Activated naive CD4-positive, alpha-beta T cell treated with anti-CD3 and anti-CD28 coated beads for 36 hours (primary cell): ENCODE data around the gene NINJ2. TPM values are rescaled to one million over a fixed set of nuclear protein-coding genes. Genes with fewer than 3 reads are reported as not detected.
A peak's percentile ranks its signal among the peaks of the same experiment; 100 is the strongest.

Source experiments
- CTCF ChIA-PET: fragments of 350-600 bp; sonication (Branson Sonifier 250); formaldehyde crosslinking; loops from one replicate; lab custom pipeline; 2021; ENCODE audit warnings: antibody characterized with exemption; lab: Charles Lee
- DNase-seq: peaks from one replicate; pipeline ENCODE4 v3.0.0-alpha.2; 2020
- H3K27ac Mint-ChIP-seq: one replicate; pipeline ENCODE4 v1.8.0; 2021; ENCODE audit warnings: mild to moderate bottlenecking, mixed read lengths
- H3K27me3 Mint-ChIP-seq: one replicate; pipeline ENCODE4 v1.8.0; 2021; ENCODE audit warnings: low read depth, mixed read lengths
- H3K36me3 Mint-ChIP-seq: one replicate; pipeline ENCODE4 v1.8.0; 2021; ENCODE audit warnings: low read depth, mixed read lengths
- H3K4me1 Mint-ChIP-seq: one replicate; pipeline ENCODE4 v1.8.0; 2021; ENCODE audit warnings: low read depth, mixed read lengths
- H3K4me3 Mint-ChIP-seq: one replicate; pipeline ENCODE4 v1.8.0; 2021; ENCODE audit warnings: mild to moderate bottlenecking, moderate library complexity, mixed read lengths
- H3K9me3 Mint-ChIP-seq: one replicate; pipeline ENCODE4 v1.8.0; 2021; ENCODE audit warnings: mixed read lengths
- intact Hi-C: fragments of 100-400 bp; cut with micrococcal nuclease; formaldehyde crosslinking; loops from one replicate; pipeline ENCODE4 v1.15.1; 2023
- total RNA-seq, 2 experiments: library from RNA; stranded (reverse); gene quantifications; one replicate each; pipeline ENCODE4 v1.2.3, GENCODE V29; 2021

The NINJ2 gene
- total RNA-seq, 2 experiments from 2014 or later = 1.8 to 2.5 TPM

- CTCF ChIA-PET = interaction anchor here (1.8 to 1.9 kb wide), 2 partner anchors 10 to 12 kb away, joined by 4 to 7 read pairs; no protein-coding TSS in a partner anchor
- no peaks in the 10 kb centered on the region for H3K27me3 Mint-ChIP-seq
- H3K27ac Mint-ChIP-seq = no peak overlapping the region
These were observed 103.9 kb downstream of the NINJ2 start for GRCh38 chr12:559208-559905.

GRCh38 chr12:558580-558979 lies 104.7 kb downstream of the NINJ2 start:
- Mint-ChIP-seq H3K36me3 (peaks cover under 1% of the 10 kb centered on the region), H3K27me3 (no peaks in the 10 kb centered on the region), H3K9me3 (no peaks in the 10 kb centered on the region), H3K27ac (no peak overlapping the region), H3K4me1 (peaks cover 26% of the 10 kb centered on the region), H3K4me3 (no peak overlapping the region)
- no peak for DNase-seq
- intact Hi-C loops = no loop called here
- CTCF ChIA-PET = interaction anchor here (1.2 to 1.9 kb wide), 3 partner anchors 11 to 105 kb away, joined by 3 to 7 read pairs (median 4); no protein-coding TSS in a partner anchor

More at GRCh38 chr12:559208-559905, 103.9 kb downstream of the NINJ2 start:
- no peak for DNase-seq
- H3K36me3 Mint-ChIP-seq = peaks cover under 1% of the 10 kb centered on the region
- intact Hi-C loops = no loop called here
- no peak overlapping the region for H3K4me3 Mint-ChIP-seq
- no peaks in the 10 kb centered on the region for H3K9me3 Mint-ChIP-seq
- peaks cover 28% of the 10 kb centered on the region for H3K4me1 Mint-ChIP-seq

- peaks cover 26% of the 10 kb centered on the region for H3K4me1 Mint-ChIP-seq
- intact Hi-C loops = no loop called here
- no peak for DNase-seq
- CTCF ChIA-PET = interaction anchor here (0.9 to 1.5 kb wide), 4 partner anchors 9 to 103 kb away, joined by 3 to 6 read pairs (median 4); no protein-coding TSS in a partner anchor
- H3K36me3 Mint-ChIP-seq = peaks cover 2% of the 10 kb centered on the region
- H3K9me3 Mint-ChIP-seq = no peaks in the 10 kb centered on the region
- H3K27me3 Mint-ChIP-seq = no peaks in the 10 kb centered on the region
- no peak overlapping the region for H3K27ac Mint-ChIP-seq
- no peak overlapping the region for H3K4me3 Mint-ChIP-seq
These were observed 106.7 kb downstream of the NINJ2 start for GRCh38 chr12:556498-556897.

GRCh38 chr12:554001-554285 lies 109.3 kb downstream of the NINJ2 start:
- peaks cover 26% of the 10 kb centered on the region for H3K4me1 Mint-ChIP-seq
- intact Hi-C loops = no loop called here
- CTCF ChIA-PET = interaction anchor here (0.6 to 1.3 kb wide), 5 partner anchors 11 to 101 kb away, joined by 3 to 6 read pairs (median 4); no protein-coding TSS in a partner anchor
- H3K36me3 Mint-ChIP-seq = peaks cover 2% of the 10 kb centered on the region
- H3K4me3 Mint-ChIP-seq = no peak overlapping the region
- no peaks in the 10 kb centered on the region for H3K27me3 Mint-ChIP-seq
- no peak overlapping the region for H3K27ac Mint-ChIP-seq
- no peak for DNase-seq
- no peaks in the 10 kb centered on the region for H3K9me3 Mint-ChIP-seq

GRCh38 chr12:553216-554000 lies 109.8 kb downstream of the NINJ2 start:
- DNase-seq = peak; percentile 38
- CTCF ChIA-PET = interaction anchor here (0.6 to 1.3 kb wide), 4 partner anchors 57 to 101 kb away, joined by 3 to 6 read pairs (median 4); no protein-coding TSS in a partner anchor
- Mint-ChIP-seq H3K27me3 (no peaks in the 10 kb centered on the region), H3K27ac (no peak overlapping the region), H3K4me3 (peak overlapping the region; percentile 13), H3K9me3 (no peaks in the 10 kb centered on the region), H3K36me3 (peaks cover 2% of the 10 kb centered on the region), H3K4me1 (peaks cover 26% of the 10 kb centered on the region)
- intact Hi-C loops = no loop called here

- CTCF ChIA-PET = interaction anchor here (1.4 to 2.8 kb wide), 2 partner anchors 97 to 100 kb away, joined by 4 to 17 read pairs; no protein-coding TSS in a partner anchor
- DNase-seq = no peak
- intact Hi-C loops = no loop called here
- Mint-ChIP-seq H3K27ac (peak overlapping the region; percentile 53), H3K4me1 (peaks cover 26% of the 10 kb centered on the region), H3K27me3 (no peaks in the 10 kb centered on the region), H3K9me3 (no peaks in the 10 kb centered on the region), H3K36me3 (peaks cover 2% of the 10 kb centered on the region), H3K4me3 (no peak overlapping the region)
These were observed 110.8 kb downstream of the NINJ2 start for GRCh38 chr12:552466-552865.

- no peak for DNase-seq
- Mint-ChIP-seq H3K36me3 (peaks cover 2% of the 10 kb centered on the region), H3K9me3 (no peaks in the 10 kb centered on the region), H3K4me1 (peaks cover 29% of the 10 kb centered on the region), H3K27me3 (no peaks in the 10 kb centered on the region), H3K4me3 (no peak overlapping the region), H3K27ac (no peak overlapping the region)
- intact Hi-C loops = no loop called here
- CTCF ChIA-PET = interaction anchor here (1.0 to 2.8 kb wide), 3 partner anchors 14 to 101 kb away, joined by 3 to 17 read pairs (median 3); no protein-coding TSS in a partner anchor
These were observed 112.6 kb downstream of the NINJ2 start for GRCh38 chr12:550473-551260.

- Mint-ChIP-seq H3K27me3 (peaks cover 7% of the 10 kb centered on the region), H3K4me3 (no peak overlapping the region), H3K27ac (no peak overlapping the region), H3K4me1 (peaks cover 27% of the 10 kb centered on the region), H3K36me3 (peaks cover 2% of the 10 kb centered on the region), H3K9me3 (no peaks in the 10 kb centered on the region)
- CTCF ChIA-PET = no interaction called here
- intact Hi-C loops = no loop called here
- DNase-seq = no peak
These were observed 113.7 kb downstream of the NINJ2 start for GRCh38 chr12:549476-550082.

GRCh38 chr12:547883-548470 lies 115.3 kb downstream of the NINJ2 start:
- no peak overlapping the region for H3K27ac Mint-ChIP-seq
- H3K36me3 Mint-ChIP-seq = no peaks in the 10 kb centered on the region
- CTCF ChIA-PET = interaction anchor here (0.6 to 3.0 kb wide), 29 partner anchors 8 to 363 kb away, joined by 3 to 70 read pairs (median 5); partner anchors contain the start of gene CCDC77
- H3K4me3 Mint-ChIP-seq = no peak overlapping the region
- DNase-seq = no peak
- no peaks in the 10 kb centered on the region for H3K9me3 Mint-ChIP-seq
- H3K4me1 Mint-ChIP-seq = peaks cover 18% of the 10 kb centered on the region
- intact Hi-C loops = loop anchor here (1.0 to 2.0 kb wide), 2 partner anchors 94 to 105 kb away; no protein-coding TSS in a partner anchor
- peaks cover 11% of the 10 kb centered on the region for H3K27me3 Mint-ChIP-seq

GRCh38 chr12:546920-547845 lies 116.1 kb downstream of the NINJ2 start:
- CTCF ChIA-PET = interaction anchor here (0.6 to 3.0 kb wide), 38 partner anchors 9 to 402 kb away, joined by 3 to 70 read pairs (median 4); partner anchors contain the start of genes CCDC77 and RAD52
- H3K4me3 Mint-ChIP-seq = no peak overlapping the region

More at GRCh38 chr12:546920-547845, 116.1 kb downstream of the NINJ2 start:
- H3K27me3 Mint-ChIP-seq = peaks cover 11% of the 10 kb centered on the region
- DNase-seq = peak; percentile 73
- peaks cover 13% of the 10 kb centered on the region for H3K4me1 Mint-ChIP-seq
- H3K27ac Mint-ChIP-seq = no peak overlapping the region
- no peaks in the 10 kb centered on the region for H3K9me3 Mint-ChIP-seq
- intact Hi-C loops = loop anchor here (1.0 to 2.0 kb wide), 2 partner anchors 93 to 104 kb away; no protein-coding TSS in a partner anchor
- H3K36me3 Mint-ChIP-seq = no peaks in the 10 kb centered on the region
